H9 (cell line): ENCODE data around the gene MEPE. TPM values are rescaled to one million over a fixed set of nuclear protein-coding genes. Genes with fewer than 3 reads are reported as not detected.

Source experiments
- DNase-seq: peaks from one replicate; pipeline ENCODE4 v3.0.0-alpha.2; 2017
- H2AFZ ChIP-seq: one replicate; pipeline ENCODE4 v1.6.1; 2013; ENCODE audit warnings: mild to moderate bottlenecking, low read length, control low read depth, moderate library complexity
- H2AK5ac ChIP-seq: 2 replicates; pipeline ENCODE4 v1.6.1; 2013; ENCODE audit warnings: low read length, control low read depth, mixed read lengths; ENCODE audit not compliant: insufficient read length
- H2BK120ac ChIP-seq: one replicate; pipeline ENCODE4 v1.6.1; 2013; ENCODE audit warnings: low read depth, mild to moderate bottlenecking, low read length, control low read depth, inconsistent platforms; ENCODE audit not compliant: poor library complexity, severe bottlenecking
- H2BK12ac ChIP-seq: 2 replicates; pipeline ENCODE4 v1.6.1; 2013; ENCODE audit warnings: low read length, control low read depth, mixed read lengths, low read depth; ENCODE audit not compliant: insufficient read length
- H2BK15ac ChIP-seq: 2 replicates; pipeline ENCODE4 v1.6.1; 2013; ENCODE audit warnings: low read depth, low read length, control low read depth
- H2BK20ac ChIP-seq: one replicate; pipeline ENCODE4 v1.6.1; 2013; ENCODE audit warnings: low read depth, mild to moderate bottlenecking, low read length, control low read depth, inconsistent platforms; ENCODE audit not compliant: poor library complexity, severe bottlenecking
- H2BK5ac ChIP-seq: 2 replicates; pipeline ENCODE4 v1.6.1; 2013; ENCODE audit warnings: low read length, control low read depth, mixed read lengths; ENCODE audit not compliant: insufficient read length
- H3K14ac ChIP-seq: 2 replicates; pipeline ENCODE4 v1.6.1; 2013; ENCODE audit warnings: low read length, control low read depth; ENCODE audit not compliant: insufficient read depth
- H3K18ac ChIP-seq: 2 replicates; pipeline ENCODE4 v1.6.1; 2013; ENCODE audit warnings: low read depth, mild to moderate bottlenecking, mixed read lengths, low read length, control low read depth; ENCODE audit not compliant: insufficient read length
- H3K23ac ChIP-seq: 2 replicates; pipeline ENCODE4 v1.6.1; 2013; ENCODE audit warnings: low read length, control low read depth, mixed read lengths, low read depth; ENCODE audit not compliant: insufficient read length
- H3K23me2 ChIP-seq: 2 replicates; pipeline ENCODE4 v1.6.1; 2013; ENCODE audit warnings: low read depth, mild to moderate bottlenecking, mixed read lengths, low read length, control low read depth; ENCODE audit not compliant: insufficient read length, poor library complexity, severe bottlenecking
- H3K27ac ChIP-seq: 2 replicates; pipeline ENCODE4 v1.5.1; 2013; ENCODE audit warnings: low read length, control low read depth, mixed read lengths, low read depth; ENCODE audit not compliant: insufficient read length
- H3K27me3 ChIP-seq: 2 replicates; pipeline ENCODE4 v1.6.1; 2013; ENCODE audit warnings: low read length, control low read depth, inconsistent platforms; ENCODE audit not compliant: insufficient read depth
- H3K4ac ChIP-seq: 2 replicates; pipeline ENCODE4 v1.6.1; 2013; ENCODE audit warnings: low read depth, mild to moderate bottlenecking, control low read depth, inconsistent platforms, low read length, moderate library complexity
- H3K4me1 ChIP-seq: 2 replicates; pipeline ENCODE4 v1.6.1; 2013; ENCODE audit warnings: low read length, control low read depth, inconsistent platforms; ENCODE audit not compliant: insufficient read depth
- H3K4me2 ChIP-seq: 2 replicates; pipeline ENCODE4 v1.6.1; 2013; ENCODE audit warnings: low read length, control low read depth, mixed read lengths; ENCODE audit not compliant: insufficient read length, insufficient read depth
- H3K56ac ChIP-seq: 2 replicates; pipeline ENCODE4 v1.6.1; 2013; ENCODE audit warnings: low read depth, mild to moderate bottlenecking, mixed read lengths, low read length, control low read depth; ENCODE audit not compliant: insufficient read length
- H3K79me1 ChIP-seq: 2 replicates; pipeline ENCODE4 v1.6.1; 2013; ENCODE audit warnings: low read depth, mild to moderate bottlenecking, moderate library complexity, low read length, control low read depth, inconsistent platforms; ENCODE audit not compliant: insufficient read depth, poor library complexity, severe bottlenecking
- H3K79me2 ChIP-seq: 2 replicates; pipeline ENCODE4 v1.6.1; 2013; ENCODE audit warnings: low read length, control low read depth, inconsistent platforms; ENCODE audit not compliant: insufficient read depth
- H3K9ac ChIP-seq: 2 replicates; pipeline ENCODE4 v1.6.1; 2013; ENCODE audit warnings: low read length, control low read depth, mixed read lengths; ENCODE audit not compliant: insufficient read length; ENCODE audit errors: extremely low read depth
- H3K9me3 ChIP-seq: one replicate; pipeline ENCODE4 v1.6.1; 2013; ENCODE audit warnings: low read depth, low read length, inconsistent platforms; ENCODE audit not compliant: control insufficient read depth
- H3T11ph ChIP-seq: one replicate; pipeline ENCODE4 v1.6.1; 2013; ENCODE audit warnings: mild to moderate bottlenecking, low read length, control low read depth, inconsistent platforms
- H4K20me1 ChIP-seq: one replicate; pipeline ENCODE4 v1.6.1; 2013; ENCODE audit not compliant: control insufficient read depth, insufficient read length, insufficient read depth
- H4K5ac ChIP-seq: 2 replicates; pipeline ENCODE4 v1.6.1; 2013; ENCODE audit warnings: low read depth, mild to moderate bottlenecking, mixed read lengths, low read length, control low read depth; ENCODE audit not compliant: insufficient read length
- H4K8ac ChIP-seq: replicated peaks from 2 replicates; pipeline ENCODE4 v1.6.1; 2013; ENCODE audit warnings: low read length, control low read depth, mixed read lengths, low read depth; ENCODE audit not compliant: insufficient read length
- H4K91ac ChIP-seq: 2 replicates; pipeline ENCODE4 v1.6.1; 2013; ENCODE audit warnings: low read depth, mild to moderate bottlenecking, moderate library complexity, mixed read lengths, low read length, control low read depth; ENCODE audit not compliant: insufficient read length
- H3K27ac Mint-ChIP-seq, 3 experiments: 2 replicates in 2 of 3; 3 replicates in 1 of 3; pipeline ENCODE4 v1.8.0; 2020 to 2021; ENCODE audit warnings: mixed read lengths in 3 of 3, mild to moderate bottlenecking in 1 of 3, moderate library complexity in 1 of 3
- H3K27me3 Mint-ChIP-seq: 2 replicates; pipeline ENCODE4 v1.8.0; 2021; ENCODE audit warnings: low read depth, mild to moderate bottlenecking, moderate library complexity, mixed read lengths
- H3K36me3 Mint-ChIP-seq, 3 experiments: 2 replicates in 2 of 3; 3 replicates in 1 of 3; pipeline ENCODE4 v1.8.0; 2020 to 2021; ENCODE audit warnings: low read depth in 3 of 3, mixed read lengths in 3 of 3; ENCODE audit not compliant: insufficient read depth in 1 of 3
- H3K4me1 Mint-ChIP-seq, 2 experiments: 2 replicates each; pipeline ENCODE4 v1.8.0; 2020; ENCODE audit warnings: mixed read lengths in 2 of 2
- H3K4me3 Mint-ChIP-seq, 2 experiments: 2 replicates in 1 of 2; 3 replicates in 1 of 2; pipeline ENCODE4 v1.8.0; 2020 to 2021; ENCODE audit warnings: mild to moderate bottlenecking in 2 of 2, mixed read lengths in 2 of 2, moderate library complexity in 1 of 2
- H3K9me3 Mint-ChIP-seq, 2 experiments: 2 replicates in 1 of 2; 3 replicates in 1 of 2; pipeline ENCODE4 v1.8.0; 2020; ENCODE audit warnings: mild to moderate bottlenecking in 2 of 2, mixed read lengths in 2 of 2, moderate library complexity in 1 of 2
- WGBS: extraction: QIAGEN DNeasy Blood & Tissue Kit; methylation state at CpG from one replicate; pipeline ENCODE4 v1.1.7; 2013; ENCODE audit warnings: missing lambda C conversion rate, low lambda C conversion rate, mixed read lengths; ENCODE audit not compliant: insufficient read length; ENCODE audit errors: extremely low coverage; 5-methylcytosine and 5-hydroxymethylcytosine counted together
- total RNA-seq: library from RNA; stranded (reverse); gene quantifications from 2 replicates; pipeline ENCODE4 v1.2.1, GENCODE V29; 2021
- TF ChIP-seq, protein P1 (sequence below): fragments of 200-600 bp; sonication (generic); conservative IDR thresholded peaks from 3 replicates; pipeline ENCODE4 v1.8.0; 2021; ENCODE audit warnings: antibody characterized with exemption, mild to moderate bottlenecking

MEPE gene
- total RNA-seq, 1 experiment from 2014 or later, result not detected

DNA sequence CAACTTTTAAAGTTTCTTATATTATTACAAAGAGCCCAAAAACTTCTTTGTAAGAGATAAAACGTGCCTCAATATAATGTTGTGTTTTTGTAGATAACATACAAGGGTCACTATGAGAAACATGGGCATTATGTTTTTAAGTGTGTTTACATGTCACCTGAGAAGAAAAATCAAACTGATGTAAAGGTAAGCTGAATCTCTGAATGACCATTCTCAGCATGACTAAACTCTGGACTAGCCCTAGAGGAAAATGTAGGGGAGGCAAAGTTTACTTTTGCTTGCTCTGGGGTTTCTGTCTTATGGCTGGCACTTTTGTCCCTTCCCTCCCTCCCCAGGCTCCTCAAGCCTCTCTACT lies 6.8 kb downstream of the MEPE start:
- Mint-ChIP-seq H3K4me1 (peaks cover 21 to 30% of the 10 kb centered on the region in 2 experiments), H3K4me3 (no peak overlapping the region), H3K9me3 (no peaks in the 10 kb centered on the region)

More for the DNA sequence above, 6.8 kb downstream of the MEPE start:
- Histone ChIP-seq H3K56ac (no peak overlapping the region), H2BK120ac (no peak overlapping the region), H3K79me2 (no peaks in the 10 kb centered on the region), H2AFZ (no peak overlapping the region), H3K9ac (no peak overlapping the region), H3K18ac (no peak overlapping the region), H4K91ac (no peak overlapping the region), H4K8ac (no peak overlapping the region), H2BK12ac (no peak overlapping the region), H4K5ac (no peak overlapping the region), H2AK5ac (peak overlapping the region; percentile 26), H2BK20ac (no peak overlapping the region), H3K9me3 (no peaks in the 10 kb centered on the region), H3K4me1 (no peaks in the 10 kb centered on the region), H3K27me3 (no peaks in the 10 kb centered on the region), H4K20me1 (no peaks in the 10 kb centered on the region), H3K4ac (no peak overlapping the region), H3T11ph (no peak overlapping the region), H2BK5ac (no peak overlapping the region), H3K79me1 (no peaks in the 10 kb centered on the region), H3K14ac (no peak overlapping the region), H3K23ac (no peak overlapping the region), H3K27ac (no peak overlapping the region), H2BK15ac (no peak overlapping the region), H3K4me2 (no peak overlapping the region), H3K23me2 (no peaks in the 10 kb centered on the region)
- H3K36me3 Mint-ChIP-seq, result peaks cover 0 to 5% (median 0%) of the 10 kb centered on the region in 3 experiments; a peak in 1 of 7 replicates
- no peaks in the 10 kb centered on the region for H3K27me3 Mint-ChIP-seq
- TF ChIP-seq, protein P1, sequence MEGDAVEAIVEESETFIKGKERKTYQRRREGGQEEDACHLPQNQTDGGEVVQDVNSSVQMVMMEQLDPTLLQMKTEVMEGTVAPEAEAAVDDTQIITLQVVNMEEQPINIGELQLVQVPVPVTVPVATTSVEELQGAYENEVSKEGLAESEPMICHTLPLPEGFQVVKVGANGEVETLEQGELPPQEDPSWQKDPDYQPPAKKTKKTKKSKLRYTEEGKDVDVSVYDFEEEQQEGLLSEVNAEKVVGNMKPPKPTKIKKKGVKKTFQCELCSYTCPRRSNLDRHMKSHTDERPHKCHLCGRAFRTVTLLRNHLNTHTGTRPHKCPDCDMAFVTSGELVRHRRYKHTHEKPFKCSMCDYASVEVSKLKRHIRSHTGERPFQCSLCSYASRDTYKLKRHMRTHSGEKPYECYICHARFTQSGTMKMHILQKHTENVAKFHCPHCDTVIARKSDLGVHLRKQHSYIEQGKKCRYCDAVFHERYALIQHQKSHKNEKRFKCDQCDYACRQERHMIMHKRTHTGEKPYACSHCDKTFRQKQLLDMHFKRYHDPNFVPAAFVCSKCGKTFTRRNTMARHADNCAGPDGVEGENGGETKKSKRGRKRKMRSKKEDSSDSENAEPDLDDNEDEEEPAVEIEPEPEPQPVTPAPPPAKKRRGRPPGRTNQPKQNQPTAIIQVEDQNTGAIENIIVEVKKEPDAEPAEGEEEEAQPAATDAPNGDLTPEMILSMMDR, result no peak; the same call in 2 of the 3 replicates
- H3K27ac Mint-ChIP-seq, result no peak overlapping the region
- no peak for DNase-seq
- no CpG with 5 or more reads among the region's 1 CpG for WGBS
